ENCODE data around the gene TM7SF3.
"Not testable (repeated sequence)": the region's sequence is repeated elsewhere in the genome, so short reads cannot be mapped to it uniquely, and the experiment has no call there.

The TM7SF3 gene

GRCh38 chr12:27052742-27053141 lies 38.6 kb upstream of the TM7SF3 start:
- DNase-seq (ENCODE audit: low spot score) = no peak
- no peak overlapping the region for H3K27ac ChIP-seq
- no peak for TF ChIP-seq CTCF (conservative IDR thresholded peaks at IDR 0.05; ENCODE audit: low read depth)
- CTCF ChIA-PET = interaction anchor here (0.7 kb wide), 1 partner anchor 569 kb away, joined by 3 read pairs; no protein-coding TSS in a partner anchor
- POLR2A ChIA-PET (ENCODE audit: low non-redundant PET) = no interaction called here

- CTCF ChIA-PET = interaction anchor here (0.7 kb wide), 1 partner anchor 569 kb away, joined by 3 read pairs; no protein-coding TSS in a partner anchor
- no peak for DNase-seq (ENCODE audit: low spot score)
These were observed 38.0 kb upstream of the TM7SF3 start for GRCh38 chr12:27052176-27052575.

GRCh38 chr12:27048822-27049752 lies 34.9 kb upstream of the TM7SF3 start:
- ChIA-PET POLR2A (ENCODE audit: low non-redundant PET) (interaction anchor here (0.6 kb wide), 1 partner anchor 255 kb away, joined by 3 read pairs; no protein-coding TSS in a partner anchor), CTCF (interaction anchor here (0.5 to 0.7 kb wide), 2 partner anchors 230 to 257 kb away, joined by 3 read pairs; no protein-coding TSS in a partner anchor)
- no peak overlapping the region for H3K27ac ChIP-seq
- TF ChIP-seq CTCF (conservative IDR thresholded peaks at IDR 0.05; ENCODE audit: low read depth) = no peak
- DNase-seq (ENCODE audit: low spot score) = peak; percentile 55

More at GRCh38 chr12:27052176-27052575, 38.0 kb upstream of the TM7SF3 start:
- no peak for TF ChIP-seq CTCF (conservative IDR thresholded peaks at IDR 0.05; ENCODE audit: low read depth)
- H3K27ac ChIP-seq = peak overlapping the region; percentile 69
- POLR2A ChIA-PET (ENCODE audit: low non-redundant PET) = no interaction called here

- CTCF ChIA-PET = interaction anchor here (0.6 kb wide), 1 partner anchor 39 kb away, joined by 5 read pairs; no protein-coding TSS in a partner anchor
- POLR2A ChIA-PET (ENCODE audit: low non-redundant PET); DNase-seq (ENCODE audit: low spot score); H3K27ac ChIP-seq: not testable (repeated sequence)
These were observed 27.8 kb upstream of the TM7SF3 start for GRCh38 chr12:27042018-27042417.

- CTCF ChIA-PET; DNase-seq (ENCODE audit: low spot score); H3K27ac ChIP-seq; POLR2A ChIA-PET (ENCODE audit: low non-redundant PET): not testable (repeated sequence)
These were observed 26.5 kb upstream of the TM7SF3 start for GRCh38 chr12:27040637-27041036.

GRCh38 chr12:27034607-27035293 lies 20.6 kb upstream of the TM7SF3 start:
- CTCF ChIA-PET = no interaction called here
- DNase-seq (ENCODE audit: low spot score) = no peak
- H3K27ac ChIP-seq = no peak overlapping the region
- POLR2A ChIA-PET (ENCODE audit: low non-redundant PET) = no interaction called here
- TF ChIP-seq CTCF (conservative IDR thresholded peaks at IDR 0.05; ENCODE audit: low read depth) = no peak

- POLR2A ChIA-PET (ENCODE audit: low non-redundant PET) = no interaction called here
- no peak for TF ChIP-seq CTCF (conservative IDR thresholded peaks at IDR 0.05; ENCODE audit: low read depth)
- CTCF ChIA-PET = no interaction called here
- no peak for DNase-seq (ENCODE audit: low spot score)
- no peak overlapping the region for H3K27ac ChIP-seq
These were observed 18.5 kb upstream of the TM7SF3 start for GRCh38 chr12:27032679-27033078.

All from RWPE1 (cell line).